Lower leg skin (tissue), 3 donors: ENCODE data around the gene CARS1.

Experiments used
- CTCF ChIP-seq, 3 donors: fragments of 450-650 bp; IDR thresholded peaks; one replicate each; pipeline ENCODE4 v1.5.1; 2016; ENCODE audit warnings: antibody characterized with exemption in 3 of 3, mild to moderate bottlenecking in 3 of 3, moderate library complexity in 2 of 3
- POLR2A ChIP-seq, 2 donors: fragments of 450-650 bp; IDR thresholded peaks; one replicate each; pipeline ENCODE4 v1.6.1; 2016 to 2017; ENCODE audit warnings: antibody characterized with exemption in 2 of 2, mild to moderate bottlenecking in 1 of 2, moderate library complexity in 1 of 2

GRCh38 chr11:3103076-3103475, 45.9 kb upstream of the CARS1 start:
- TF ChIP-seq CTCF (IDR thresholded peaks at IDR 0.05) (no peak), POLR2A (IDR thresholded peaks at IDR 0.05) (no peak)
